GM04503 (cell line): ENCODE measurements around the gene MTCL1.

Source experiments
- DNase-seq: peaks from one replicate; pipeline ENCODE4 v3.0.0-alpha.2; 2012; ENCODE audit warnings: low read depth

The MTCL1 gene

DNA sequence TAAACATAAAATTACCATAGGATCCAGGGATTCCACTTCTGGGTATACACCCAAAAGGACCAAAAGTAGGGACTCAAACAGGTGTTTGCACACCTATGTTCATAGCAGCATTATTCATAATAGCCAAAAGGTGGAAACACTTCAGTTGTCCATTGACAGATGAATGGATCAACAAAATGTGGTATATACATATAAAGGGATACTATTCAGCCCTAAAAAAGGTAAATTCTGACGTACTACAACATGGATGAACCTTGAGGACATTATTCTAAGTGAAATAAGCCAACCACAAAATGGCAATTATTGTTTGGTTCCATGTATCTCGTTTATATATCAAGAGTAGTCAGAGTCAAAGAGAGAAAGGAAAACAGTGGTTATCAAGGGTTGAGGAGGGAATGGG, 128.1 kb downstream of the MTCL1 start:
- no peak for DNase-seq

DNA sequence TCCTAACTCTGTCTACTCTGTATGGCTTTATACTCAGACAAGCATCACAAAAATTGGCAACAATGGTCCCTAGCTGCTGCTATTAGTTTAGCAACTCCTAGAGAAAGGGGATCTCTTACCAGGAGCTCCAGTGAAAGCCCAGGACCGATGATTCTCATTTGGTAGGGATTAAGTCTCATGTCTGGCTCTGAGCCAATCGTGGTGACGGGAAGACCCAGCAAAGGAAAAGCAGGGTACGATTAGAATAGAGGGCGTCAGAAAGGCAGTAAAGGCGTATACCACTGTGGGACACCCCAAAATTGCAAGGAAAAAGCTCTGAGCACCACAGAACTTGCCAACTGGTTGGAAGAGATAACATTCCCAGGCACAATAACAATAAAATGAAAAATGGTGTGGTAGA, 129.5 kb downstream of the MTCL1 start:
- DNase-seq, result no peak

DNA sequence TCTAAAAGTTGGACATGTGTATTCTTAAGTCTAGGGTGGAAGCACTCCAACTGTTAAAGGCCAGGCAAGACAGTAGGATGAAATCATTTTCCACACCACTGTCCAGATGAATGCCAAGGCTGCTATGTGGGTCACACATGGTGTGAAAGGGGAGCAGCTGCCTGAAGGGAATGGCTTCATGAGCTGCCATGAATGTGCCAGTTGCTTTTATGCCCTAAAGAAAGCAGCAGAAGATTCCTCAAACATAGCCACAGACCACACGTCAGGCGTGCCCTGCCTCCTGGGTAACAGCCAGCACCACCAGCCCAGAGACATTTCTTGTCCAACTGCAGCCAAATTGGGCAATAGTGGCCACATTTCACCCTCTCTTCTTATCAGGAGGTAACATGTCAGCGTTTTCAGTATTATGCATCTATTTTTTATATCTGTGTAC, 130.2 kb downstream of the MTCL1 start:
- DNase-seq, result peak; percentile 75

GRCh38 chr18:8839281-8839680, 133.9 kb downstream of the MTCL1 start:
- DNase-seq, result no peak

DNA sequence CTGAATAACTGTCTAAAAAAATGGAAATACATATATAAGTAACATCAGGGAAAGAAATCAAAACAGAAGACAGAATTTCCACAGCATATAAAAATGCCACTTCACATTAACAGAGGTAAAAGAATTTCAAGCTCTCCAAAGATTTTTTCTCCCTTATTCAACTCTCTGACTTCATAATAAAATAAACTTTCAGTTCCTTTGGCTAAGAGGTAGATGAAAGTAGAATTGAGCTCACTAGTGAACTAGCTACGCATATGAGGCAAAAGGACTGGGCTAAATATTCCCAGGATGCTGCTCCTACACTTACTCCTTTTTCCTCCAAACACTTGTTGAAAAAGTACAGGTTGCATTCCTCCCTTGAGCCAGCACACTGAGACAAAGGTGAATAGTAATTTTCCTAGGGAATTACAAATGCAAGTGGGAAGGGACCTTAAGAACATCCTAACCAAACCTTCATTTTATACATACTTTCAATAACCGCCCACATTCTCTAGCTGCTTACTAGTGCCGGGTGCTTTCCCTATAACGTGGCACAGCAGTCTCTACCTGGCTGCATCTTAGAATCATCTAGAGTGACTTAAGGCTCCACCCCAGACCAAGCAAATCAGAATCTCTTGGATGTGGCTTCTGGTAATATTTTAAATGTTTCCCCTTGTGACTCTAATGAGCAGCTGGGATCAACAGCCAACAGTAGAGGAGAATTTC, 136.6 kb downstream of the MTCL1 start:
- no peak for DNase-seq

DNA sequence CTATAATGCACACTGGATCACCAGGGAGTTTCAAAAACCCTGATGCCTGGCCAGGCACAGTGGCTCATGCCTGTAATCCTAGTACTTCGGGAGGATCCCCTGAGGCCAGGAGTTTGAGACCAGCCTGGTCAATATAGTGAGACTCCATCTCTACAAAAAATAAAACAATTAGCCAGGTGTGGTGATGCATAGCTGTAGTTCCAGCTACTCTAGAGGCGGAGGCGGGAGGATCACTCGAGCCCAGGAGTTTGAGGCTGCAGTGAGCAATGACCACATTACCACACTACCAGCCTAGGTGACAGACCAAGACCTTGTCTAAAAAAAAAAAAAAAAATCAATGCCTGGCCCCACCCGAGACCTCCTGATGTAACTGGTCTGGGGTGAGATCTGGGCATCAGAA, 137.2 kb downstream of the MTCL1 start:
- no peak for DNase-seq

- no peak for DNase-seq
Observed at GRCh38 chr18:8843005-8843404, 137.6 kb downstream of the MTCL1 start.

DNA sequence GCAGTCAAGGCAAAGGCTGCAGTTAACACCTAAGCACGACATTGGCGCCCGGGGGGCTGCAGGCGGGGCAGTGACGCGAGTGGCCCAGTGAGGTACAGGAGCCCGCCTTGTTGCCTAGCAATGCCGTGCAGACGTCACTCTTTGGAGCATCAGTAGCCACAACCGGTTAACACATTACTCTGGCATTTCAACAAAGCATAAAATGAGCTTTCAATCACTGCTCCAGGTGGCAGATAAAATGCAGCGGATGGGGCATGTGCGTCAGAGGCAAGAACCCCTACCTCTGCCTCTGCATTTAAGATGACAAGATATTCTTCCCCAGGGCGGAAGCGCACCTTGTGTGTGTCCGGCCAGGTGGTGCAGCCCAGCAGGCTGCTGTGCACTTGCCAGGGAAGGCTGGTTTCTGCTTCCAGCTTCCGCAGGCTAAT, 139.4 kb downstream of the MTCL1 start:
- no peak for DNase-seq

- no peak for DNase-seq
Observed at GRCh38 chr18:8845506-8845905, 140.2 kb downstream of the MTCL1 start.

- DNase-seq, result no peak
Observed at GRCh38 chr18:8847066-8847755, 141.9 kb downstream of the MTCL1 start.

- DNase-seq, result no peak
Observed at GRCh38 chr18:8847900-8848299, 142.5 kb downstream of the MTCL1 start.

DNA sequence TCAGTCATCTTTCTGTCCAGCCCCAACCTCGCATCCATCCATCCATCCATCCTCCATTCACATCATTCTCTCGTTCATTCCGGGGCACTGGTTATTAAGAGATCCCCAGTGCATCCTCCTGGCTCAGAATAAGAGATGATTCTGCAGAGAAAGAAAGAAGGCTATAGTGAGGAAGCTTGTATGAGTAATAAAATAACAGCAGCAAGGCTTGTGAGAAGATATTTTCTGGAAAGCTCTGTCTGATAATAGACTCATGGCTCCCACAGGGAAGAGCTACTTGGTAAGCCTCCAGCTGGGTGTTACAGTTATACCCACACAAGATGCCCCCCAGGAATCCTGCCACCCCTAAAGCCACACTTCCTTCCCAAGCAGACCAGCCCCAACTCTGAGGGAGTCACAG, 143.2 kb downstream of the MTCL1 start:
- no peak for DNase-seq

DNA sequence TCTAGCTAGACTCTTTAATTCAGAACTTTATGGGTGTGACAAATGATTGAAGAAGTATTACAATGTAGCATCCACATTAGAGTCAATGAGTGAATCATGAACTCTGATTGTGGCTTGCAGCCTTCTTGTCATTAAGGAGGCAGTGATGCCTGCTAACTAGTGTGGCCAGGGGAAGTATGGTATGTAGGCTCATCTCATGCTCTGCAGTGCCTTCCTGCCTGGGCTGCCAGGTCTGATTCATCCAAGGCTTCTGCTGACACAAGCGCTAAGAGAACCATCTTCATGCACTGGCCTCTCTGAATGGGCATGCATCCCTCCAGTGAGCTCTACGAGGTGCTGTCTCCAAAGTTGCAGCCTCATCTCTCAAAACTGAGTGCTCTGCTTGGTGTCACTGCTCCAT, 144.3 kb downstream of the MTCL1 start:
- no peak for DNase-seq

GRCh38 chr18:8851659-8852058, 146.3 kb downstream of the MTCL1 start:
- DNase-seq, result no peak

GRCh38 chr18:8854550-8854949, 149.2 kb downstream of the MTCL1 start:
- DNase-seq, result no peak

GRCh38 chr18:8854962-8855361, 149.6 kb downstream of the MTCL1 start:
- DNase-seq, result no peak

DNA sequence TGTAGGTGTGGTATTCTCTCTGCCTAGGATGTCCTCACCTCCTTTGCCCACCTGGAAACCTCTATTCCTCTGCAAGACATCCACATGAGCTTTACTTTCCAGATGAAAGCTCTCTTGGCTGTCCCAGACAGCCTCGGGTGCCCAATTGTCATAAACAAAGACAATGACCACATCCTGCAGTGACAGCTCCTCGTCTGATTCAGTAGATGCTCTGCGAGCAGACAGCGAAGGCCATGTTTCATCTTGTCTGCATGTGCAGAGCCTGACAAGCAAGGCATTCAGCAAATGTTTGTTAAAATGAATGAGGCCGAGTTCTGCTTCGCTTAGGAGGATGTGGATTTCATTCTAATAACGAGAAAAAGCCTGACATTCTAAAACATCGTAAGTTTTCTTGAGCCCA, 150.9 kb downstream of the MTCL1 start:
- no peak for DNase-seq

DNA sequence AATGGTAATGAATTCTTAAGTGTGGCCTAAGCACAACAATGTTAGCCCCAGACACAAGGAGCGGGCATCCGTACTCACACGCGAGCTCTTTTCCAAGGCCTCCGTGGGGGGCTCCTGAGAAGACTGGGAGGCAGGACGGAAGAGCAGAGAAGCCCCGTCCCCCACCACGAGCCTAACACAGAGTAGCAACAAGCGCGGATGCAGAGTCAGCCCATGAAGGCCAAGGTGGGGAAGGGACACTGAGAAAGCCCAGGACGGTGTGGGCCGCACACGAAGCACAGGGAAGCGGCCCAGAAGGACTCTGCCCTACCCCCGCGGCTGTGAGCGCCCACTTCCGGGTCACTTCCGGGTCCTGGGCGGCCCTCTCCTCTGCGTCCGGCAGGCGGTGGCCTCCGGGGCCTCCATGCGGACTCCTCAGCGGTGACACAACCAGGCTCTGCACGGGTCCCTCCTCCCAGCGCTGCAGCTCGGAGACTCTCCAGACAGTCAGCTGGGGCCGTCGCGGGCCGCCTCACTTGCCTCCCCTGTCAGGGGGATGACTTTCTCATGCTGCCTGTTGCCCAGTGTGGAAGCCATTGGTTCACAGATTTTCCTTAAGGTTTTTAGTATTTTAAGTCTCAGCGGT, 151.5 kb downstream of the MTCL1 start:
- DNase-seq, result no peak

DNA sequence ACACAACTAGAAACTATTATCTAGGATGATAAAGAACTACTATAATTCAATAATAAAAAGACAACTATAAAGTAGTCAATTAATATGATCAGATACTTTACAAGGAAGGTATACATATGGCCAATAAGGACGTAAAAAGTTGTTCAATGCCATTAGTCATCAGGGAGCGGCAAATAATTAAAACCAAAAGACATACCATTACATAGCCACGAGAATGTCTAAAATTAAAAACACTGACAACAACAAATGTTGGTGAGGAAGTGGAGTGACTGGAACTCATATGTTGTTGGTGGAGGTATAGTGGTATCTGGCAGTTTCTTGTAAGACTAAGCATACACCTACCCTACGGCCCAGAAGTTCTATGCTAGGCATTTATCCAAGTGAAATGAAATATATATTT, 152.4 kb downstream of the MTCL1 start:
- no peak for DNase-seq

GRCh38 chr18:8858888-8859511, 153.6 kb downstream of the MTCL1 start:
- peak; percentile 92 for DNase-seq

GRCh38 chr18:8860845-8861642, 155.7 kb downstream of the MTCL1 start:
- no peak for DNase-seq

DNA sequence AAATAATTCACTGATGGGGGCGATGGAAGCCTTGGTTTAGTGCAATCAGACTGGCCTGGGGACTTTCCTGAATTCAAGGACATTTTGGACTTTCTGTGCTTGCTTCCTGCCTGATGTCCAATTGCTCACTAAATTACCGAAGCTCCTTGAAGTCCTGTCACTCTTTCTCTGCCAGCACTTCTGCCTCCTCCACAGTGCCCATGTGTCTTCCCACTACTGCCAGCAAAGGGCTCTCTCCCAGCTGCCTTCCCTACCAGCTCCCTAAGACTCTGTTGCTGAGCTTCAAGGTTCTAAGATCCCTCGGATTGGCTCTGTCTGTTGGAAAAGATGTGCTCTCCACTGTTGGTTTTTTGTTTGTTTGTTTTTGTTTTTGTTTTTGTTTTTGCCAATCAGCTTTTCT, 158.1 kb downstream of the MTCL1 start:
- no peak for DNase-seq
